NOMO-1 treated with dmso at 0.1 percent for 144 hours (cell line): ENCODE measurements around the gene PPP1R15B.
A peak's percentile ranks its signal among the peaks of the same experiment; 100 is the strongest.

Experiments used
- DNase-seq: peaks from one replicate; lab custom pipeline; 2025; ENCODE audit not compliant: unreplicated experiment; lab: John Stamatoyannopoulos, UW

Gene PPP1R15B

GRCh38 chr1:204401730-204402129 is 9.9 kb downstream of the PPP1R15B start:
- DNase-seq = no peak

GRCh38 chr1:204400882-204401510 is 10.6 kb downstream of the PPP1R15B start:
- DNase-seq = no peak

- DNase-seq = peak; percentile 46
These were observed 13.2 kb downstream of the PPP1R15B start for GRCh38 chr1:204398197-204399125.

- no peak for DNase-seq
These were observed 15.5 kb downstream of the PPP1R15B start for GRCh38 chr1:204396015-204396583.

GRCh38 chr1:204391629-204392028 is 20.0 kb downstream of the PPP1R15B start:
- no peak for DNase-seq

GRCh38 chr1:204390751-204391466 is 20.7 kb downstream of the PPP1R15B start:
- DNase-seq = no peak

- DNase-seq = no peak
These were observed 25.9 kb downstream of the PPP1R15B start for GRCh38 chr1:204385727-204386126.

GRCh38 chr1:204384636-204385352 is 26.8 kb downstream of the PPP1R15B start:
- DNase-seq = no peak

GRCh38 chr1:204383163-204383904 is 28.3 kb downstream of the PPP1R15B start:
- DNase-seq = no peak

GRCh38 chr1:204382714-204383083 is 28.9 kb downstream of the PPP1R15B start:
- DNase-seq = no peak

- no peak for DNase-seq
These were observed 31.3 kb downstream of the PPP1R15B start for GRCh38 chr1:204380293-204380831.

GRCh38 chr1:204377800-204378668 is 33.6 kb downstream of the PPP1R15B start:
- peak; percentile 83 for DNase-seq

GRCh38 chr1:204376919-204377799 is 34.5 kb downstream of the PPP1R15B start:
- DNase-seq = no peak

GRCh38 chr1:204376465-204376864 is 35.2 kb downstream of the PPP1R15B start:
- no peak for DNase-seq

GRCh38 chr1:204373911-204374310 is 37.7 kb downstream of the PPP1R15B start:
- DNase-seq = no peak

- DNase-seq = no peak
These were observed 41.4 kb downstream of the PPP1R15B start for GRCh38 chr1:204370176-204370575.

GRCh38 chr1:204368996-204369726 is 42.5 kb downstream of the PPP1R15B start:
- DNase-seq = no peak
